GM11168 (cell line): ENCODE data around the gene PLEKHM1.

Experiments
- in situ Hi-C: fragments of 300-500 bp; cut with MboI; formaldehyde crosslinking; loops from one replicate; pipeline ENCODE4 v1.12.0; 2022; ENCODE audit warnings: low sequenced_read_pairs; ENCODE audit not compliant: unreplicated experiment

PLEKHM1 gene

DNA sequence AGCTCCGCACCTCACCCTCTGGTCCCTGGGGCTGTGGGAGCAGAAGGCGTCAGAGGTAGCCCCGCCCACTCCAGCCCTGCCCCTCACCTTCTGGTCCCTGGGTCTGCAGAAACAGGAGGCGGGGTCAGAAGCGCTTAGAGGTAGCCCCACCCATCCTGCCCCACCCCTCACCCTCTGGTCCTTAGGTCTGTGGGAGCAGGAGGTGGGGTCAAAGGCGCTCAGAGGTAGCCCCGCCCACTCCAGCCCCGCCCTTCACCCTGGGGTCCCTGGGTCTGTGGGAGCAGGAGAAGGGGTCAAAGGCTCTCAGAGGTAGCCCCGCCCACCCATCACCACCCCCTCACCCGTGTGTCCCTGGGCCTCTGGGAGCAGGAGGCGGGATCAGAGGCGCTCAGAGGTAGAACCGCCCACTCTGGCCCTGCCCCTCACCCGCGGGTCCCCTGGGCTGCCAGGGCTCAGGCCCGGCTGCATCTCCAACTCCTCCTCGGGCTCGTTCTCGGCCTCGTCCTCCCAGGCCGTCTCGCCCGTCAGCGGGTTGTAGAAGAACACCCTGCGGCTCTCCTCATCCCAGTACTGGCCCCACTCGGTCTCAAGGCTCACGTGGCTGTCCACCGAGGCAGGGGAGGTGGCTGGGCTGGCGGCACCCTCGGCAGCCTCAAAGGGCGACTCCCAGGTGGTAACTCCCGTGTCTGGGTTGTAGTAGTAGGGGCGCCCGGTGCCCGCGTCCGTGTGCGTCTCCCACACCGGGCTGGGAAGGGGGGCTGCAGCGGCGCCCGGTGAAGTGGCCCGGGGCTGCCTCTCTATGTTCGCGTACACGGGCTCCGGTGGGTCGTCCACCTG is 85.1 kb downstream of the PLEKHM1 start:
- in situ Hi-C loops = no loop called here

DNA sequence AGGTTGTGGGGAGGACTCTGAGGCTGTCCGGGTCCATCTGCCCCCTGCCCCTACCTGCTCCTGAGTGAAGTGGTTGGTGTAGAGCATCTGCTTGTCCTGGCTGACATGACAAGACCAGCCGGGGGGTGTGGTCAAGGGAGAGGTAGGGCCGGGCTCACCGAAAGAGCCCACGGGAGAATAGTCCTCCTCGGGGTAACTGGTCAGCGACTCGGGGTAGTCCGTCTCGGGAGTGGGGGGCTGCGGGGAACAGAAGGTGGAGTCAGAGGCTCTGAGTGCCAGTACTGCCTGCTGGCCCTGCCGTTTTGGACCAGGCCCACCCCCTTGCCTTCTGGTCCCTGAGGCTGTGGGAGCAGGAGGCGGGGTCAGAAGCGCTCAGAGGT is 85.7 kb downstream of the PLEKHM1 start:
- in situ Hi-C loops = no loop called here

DNA sequence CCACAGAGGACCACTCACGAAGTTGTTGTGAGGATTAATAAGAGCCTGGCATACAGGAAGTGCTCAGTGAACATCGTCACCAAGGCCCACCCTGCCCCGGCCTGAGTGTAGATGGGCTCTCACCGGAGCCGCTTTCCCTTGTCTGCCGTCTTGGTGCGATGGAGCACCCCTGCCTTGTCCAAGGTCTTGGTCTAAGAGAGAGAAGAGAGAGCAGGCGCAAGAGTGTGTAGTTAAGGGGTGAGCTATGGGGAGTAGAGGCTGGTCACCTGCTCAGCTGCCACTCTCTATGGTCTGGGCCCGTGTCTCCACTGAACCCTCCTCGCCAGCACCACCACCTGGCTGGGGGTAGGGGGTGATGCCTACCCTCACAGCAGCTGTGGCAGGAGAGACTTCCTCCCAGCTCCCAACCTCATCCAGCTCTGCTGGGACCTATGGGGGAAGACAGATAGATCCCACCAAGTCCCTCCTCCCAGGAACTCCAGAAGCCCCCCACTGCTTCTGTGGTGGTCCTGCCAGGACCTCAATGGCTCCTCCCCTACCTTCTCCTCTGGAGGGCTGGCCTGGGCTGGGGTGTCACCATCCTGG is 86.5 kb downstream of the PLEKHM1 start:
- in situ Hi-C loops = no loop called here

DNA sequence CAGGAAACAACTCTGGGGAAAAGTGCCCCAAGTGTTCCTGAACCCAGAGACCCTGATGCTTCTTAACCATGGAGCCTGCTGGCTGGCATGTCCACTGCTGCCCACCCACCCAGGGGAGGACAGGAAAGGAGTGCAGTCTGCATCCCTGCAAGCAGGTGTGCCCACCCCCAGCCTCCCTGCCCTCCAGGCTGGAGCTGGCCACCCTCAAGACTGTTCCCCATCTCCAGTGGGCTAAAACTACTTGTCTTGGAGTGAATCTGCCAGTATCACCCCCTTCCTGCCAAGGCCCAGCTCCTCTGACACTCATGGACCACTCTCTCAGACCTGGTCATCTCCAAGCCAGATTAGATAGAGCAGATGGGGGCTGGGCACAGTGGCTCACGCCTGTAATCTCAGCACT is 87.6 kb downstream of the PLEKHM1 start:
- in situ Hi-C loops = no loop called here

DNA sequence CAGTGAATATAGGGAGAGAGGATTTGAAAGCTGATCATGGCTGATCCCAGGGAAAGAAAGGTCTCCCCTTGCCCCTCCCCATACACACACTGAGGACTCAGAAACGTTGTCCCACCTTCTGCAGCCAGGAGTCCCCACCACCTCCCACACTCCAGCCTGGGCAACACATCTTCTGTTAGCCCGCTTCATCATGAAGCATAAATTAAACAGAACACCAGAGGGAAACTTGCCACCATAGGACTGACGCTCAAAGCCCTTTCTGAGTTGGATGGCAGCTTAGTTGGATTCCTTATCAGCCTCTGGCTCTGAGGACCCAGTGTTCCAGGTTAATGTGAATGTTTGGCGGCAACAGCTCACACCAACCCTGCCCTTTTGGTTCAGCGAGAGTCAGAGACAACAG is 91.7 kb downstream of the PLEKHM1 start:
- in situ Hi-C loops = no loop called here

DNA sequence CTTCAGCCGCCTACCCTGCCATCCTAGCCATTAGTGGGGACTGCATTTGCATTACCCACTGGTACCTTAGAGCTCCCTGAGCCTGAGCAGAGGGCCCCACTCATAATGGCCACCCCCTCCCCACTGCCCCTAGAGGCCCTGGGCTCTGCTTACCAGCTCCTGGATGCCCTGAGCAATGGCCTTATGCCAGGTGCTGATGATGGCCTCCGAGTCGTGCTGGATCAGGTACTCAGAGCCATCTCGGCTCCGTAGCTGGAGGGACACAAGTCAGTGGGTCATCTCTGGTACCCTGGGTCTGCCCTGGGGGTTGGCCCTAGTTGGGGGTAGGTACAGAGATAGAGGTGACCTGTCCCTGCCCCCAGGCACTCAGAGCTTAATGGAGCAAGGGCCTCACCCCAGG is 92.7 kb downstream of the PLEKHM1 start:
- in situ Hi-C loops = no loop called here

DNA sequence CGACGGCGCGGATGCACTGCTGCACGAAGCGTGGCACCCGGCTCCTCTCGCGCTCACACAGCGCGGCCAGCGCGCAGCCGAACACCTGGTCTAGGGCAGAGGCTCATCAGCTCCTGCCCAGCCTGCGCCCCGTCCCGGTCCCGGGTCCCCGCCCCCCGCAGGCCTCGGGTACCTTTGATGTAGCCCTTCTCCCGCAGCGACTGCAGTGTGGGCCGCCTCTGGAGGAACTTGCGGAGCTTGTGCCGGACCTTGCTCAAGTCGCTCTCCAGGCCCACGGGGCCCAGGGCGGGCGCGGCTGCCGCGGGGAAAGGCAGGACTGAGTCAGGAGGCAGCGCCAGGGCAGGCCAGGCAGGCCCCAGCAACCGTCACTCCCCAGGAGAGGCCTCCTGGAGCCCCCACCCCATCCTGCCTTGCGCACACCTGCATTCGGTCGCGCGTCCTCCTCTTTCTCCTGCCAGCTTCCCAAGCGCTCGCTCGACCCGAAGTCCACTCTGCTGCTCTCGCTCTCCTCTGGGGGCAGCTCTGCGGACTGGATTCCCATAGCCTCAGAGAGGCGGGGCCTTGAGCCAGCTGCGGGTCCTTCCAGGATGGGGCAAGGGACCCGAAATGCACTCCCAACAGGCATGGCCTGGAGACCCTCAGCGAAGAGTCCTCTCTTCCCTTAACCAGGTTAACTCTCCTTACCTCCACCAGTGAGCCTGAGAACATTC is 93.9 kb downstream of the PLEKHM1 start:
- in situ Hi-C loops = no loop called here

DNA sequence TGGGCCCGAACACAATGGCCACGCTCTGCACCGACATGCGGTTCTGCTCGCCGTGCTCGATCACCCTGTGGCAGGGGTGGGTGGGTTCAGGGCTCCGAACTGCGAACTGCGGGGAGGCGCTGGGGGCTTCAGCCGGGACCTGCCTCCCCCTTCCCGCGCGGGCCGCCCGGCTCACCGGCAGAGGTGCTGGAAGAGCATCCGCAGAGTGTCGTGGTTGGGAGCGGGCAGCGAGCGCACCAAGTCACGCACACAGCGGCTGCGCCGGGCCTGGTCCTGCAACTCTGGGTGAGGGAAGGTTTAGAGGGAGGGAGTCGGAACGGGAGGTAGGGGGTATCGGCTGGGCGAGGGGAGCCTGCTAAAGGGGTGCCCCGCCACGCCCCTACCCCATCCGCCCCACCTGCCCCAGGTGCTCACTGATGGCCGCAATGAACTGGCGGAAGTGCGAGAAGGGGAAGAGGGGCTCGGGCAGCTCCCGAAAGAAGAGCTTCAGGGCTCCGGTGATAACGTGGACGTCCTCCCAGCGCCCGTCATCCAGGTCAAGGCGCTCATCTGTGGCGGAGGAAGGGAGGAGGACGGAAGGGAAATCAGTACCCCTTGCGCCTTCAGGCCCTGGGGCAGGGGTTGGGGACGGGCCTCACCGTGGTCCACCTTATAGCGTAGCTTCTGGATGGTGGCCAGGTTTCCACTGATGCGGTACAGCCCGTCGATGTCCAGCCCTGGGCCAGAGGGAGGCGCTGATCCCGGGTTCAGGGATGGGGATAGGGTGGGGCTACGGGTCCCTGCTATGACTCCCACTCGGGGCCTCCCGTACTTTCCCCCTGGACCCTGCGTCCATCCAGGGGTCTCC is 94.7 kb downstream of the PLEKHM1 start:
- in situ Hi-C loops = no loop called here

DNA sequence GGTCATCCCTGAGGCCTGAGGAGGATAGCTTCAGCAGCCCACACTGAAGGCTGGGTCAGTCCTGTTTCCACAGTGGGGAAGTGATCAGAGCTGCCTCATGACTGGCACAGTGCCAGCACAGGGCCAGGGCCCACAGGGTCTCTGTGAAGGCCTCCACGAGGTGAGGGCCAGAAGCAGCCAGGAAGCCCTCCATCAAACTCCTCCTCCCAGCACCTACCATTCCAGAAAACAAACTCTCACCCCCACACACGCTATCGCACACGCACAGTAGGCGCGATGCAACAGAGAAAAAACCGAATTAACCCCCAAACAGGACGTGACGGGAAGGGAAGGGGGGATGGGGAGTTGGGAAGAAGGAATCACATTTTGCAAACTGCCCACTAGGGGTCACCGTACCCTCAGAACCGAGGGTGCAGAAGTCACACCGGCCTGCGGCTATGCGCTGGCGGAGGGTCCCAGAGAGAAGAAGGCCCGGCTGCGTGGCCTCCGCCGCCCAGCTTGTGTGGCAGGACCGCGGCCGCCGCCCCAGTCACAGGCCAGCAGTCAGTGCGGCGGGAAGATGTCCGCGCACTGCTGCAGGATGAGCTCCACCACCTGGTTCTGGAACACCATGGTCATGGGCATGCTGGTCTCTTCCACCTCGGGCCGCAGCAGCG is 95.5 kb downstream of the PLEKHM1 start:
- in situ Hi-C loops = no loop called here

DNA sequence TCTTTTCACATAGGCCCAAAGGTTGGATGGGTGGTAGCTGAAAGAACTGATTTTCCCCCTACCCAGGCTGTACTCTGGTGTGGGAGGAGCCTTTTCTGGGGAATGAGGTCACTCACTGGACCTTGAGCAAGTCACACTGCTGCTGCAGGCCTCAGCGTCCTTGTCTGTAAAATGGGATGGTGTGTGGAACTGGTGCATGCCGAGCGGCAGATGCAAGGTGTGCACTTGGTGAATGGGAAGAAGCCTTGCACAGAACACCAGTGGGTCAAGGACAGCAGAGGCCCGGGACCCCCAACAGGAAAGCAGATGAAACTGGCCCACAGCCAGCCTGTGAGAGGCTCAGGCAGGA is 96.0 kb downstream of the PLEKHM1 start:
- in situ Hi-C loops = no loop called here

DNA sequence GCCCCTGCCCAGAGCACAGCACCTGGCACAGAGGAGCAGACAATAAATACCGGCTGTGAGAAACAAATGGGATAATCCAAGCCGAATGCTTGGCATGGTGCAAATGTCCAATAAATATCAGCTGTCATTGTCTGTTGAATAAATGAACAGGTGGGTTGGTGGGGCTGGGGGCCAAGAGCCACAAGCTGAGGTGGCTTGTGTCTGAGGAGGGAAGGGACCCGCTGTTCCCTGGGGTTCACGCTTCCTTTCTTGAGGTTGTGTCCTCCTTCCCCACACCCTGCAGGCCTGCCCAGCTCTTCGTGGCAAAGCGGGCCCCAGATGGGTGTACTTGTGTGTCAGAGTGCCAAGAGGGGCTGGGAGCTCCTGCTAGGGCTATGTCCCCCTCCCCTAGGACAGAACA is 96.4 kb downstream of the PLEKHM1 start:
- in situ Hi-C loops = no loop called here

DNA sequence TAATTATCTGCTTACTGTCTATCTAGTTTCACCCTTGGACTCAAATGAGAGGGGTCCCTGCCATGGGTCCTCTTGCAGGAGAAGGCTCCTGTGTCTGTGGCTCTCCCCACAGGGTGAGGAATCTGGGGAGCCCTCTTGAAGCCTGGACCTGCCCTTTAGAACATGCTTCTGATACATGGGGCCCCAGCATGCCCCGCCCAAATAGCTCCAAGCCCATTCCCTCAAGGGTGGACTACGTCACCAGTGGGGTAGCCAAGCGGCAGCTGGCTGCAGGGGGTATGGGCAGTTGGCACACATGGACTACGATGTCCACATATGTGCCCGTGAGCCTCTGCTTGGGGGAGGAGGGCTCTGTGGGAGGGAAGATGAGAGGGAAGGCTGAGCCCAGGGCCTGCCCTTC is 97.1 kb downstream of the PLEKHM1 start:
- in situ Hi-C loops = no loop called here

DNA sequence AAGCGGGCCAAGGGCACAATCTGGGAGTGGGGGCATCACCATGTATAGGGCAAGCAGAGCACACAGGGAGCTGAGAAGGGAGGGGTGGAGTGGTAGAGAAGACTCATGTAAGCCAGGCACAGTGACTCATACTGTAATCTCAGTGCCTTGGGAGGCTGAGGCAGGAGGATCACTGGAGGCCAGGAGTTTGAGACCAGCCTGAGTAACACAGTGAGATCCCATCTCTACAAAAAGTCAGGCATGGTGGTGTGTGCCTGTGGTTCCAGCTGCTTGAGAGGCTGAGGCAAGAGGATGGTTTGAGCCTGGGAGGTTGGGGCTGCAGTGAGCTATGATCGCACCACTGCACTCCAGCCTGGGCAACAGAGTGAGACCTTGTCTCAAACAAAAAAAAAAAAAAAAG is 98.6 kb downstream of the PLEKHM1 start:
- in situ Hi-C loops = no loop called here

DNA sequence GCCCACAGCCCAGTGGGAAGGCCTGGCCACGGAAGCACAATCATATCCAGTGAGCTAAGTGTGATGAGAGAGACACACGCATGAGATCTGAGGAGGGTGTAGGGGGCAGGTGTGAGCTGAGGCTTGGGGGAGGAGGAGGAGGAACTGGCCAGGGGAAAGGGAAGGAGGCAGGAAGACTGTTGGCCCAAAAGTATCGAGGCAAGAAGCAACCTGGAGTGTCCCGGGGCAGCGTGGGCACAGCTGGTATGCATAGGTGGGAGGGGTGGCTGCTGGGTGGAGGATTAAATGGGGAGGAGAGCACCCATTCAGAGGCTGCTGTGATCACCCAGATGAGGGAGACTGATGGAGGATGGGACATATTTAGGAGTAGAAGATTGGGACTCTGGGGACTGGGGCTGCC is 99.2 kb downstream of the PLEKHM1 start:
- in situ Hi-C loops = no loop called here

DNA sequence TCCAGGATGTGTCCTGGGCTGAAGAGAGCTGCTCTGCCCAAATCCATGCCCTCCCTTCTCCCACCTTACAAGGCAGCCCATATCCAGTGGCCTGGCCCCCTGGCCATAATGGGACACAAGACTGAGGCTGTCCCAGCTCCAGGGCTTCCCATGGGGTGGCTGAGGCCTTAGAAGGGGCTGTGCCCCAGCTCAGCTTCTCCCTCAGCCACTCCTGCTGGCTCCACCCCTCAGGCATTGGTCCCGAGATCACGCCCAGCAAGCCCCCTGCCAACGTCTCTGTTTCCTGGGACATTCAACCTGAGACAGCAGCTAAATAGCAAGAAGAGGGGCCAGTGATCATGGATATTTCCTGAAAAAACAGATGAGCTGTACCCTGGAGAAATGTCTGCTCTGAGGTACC is 101.2 kb downstream of the PLEKHM1 start:
- in situ Hi-C loops = loop anchor here (5.0 kb wide), 1 partner anchor 112 kb away; no protein-coding TSS in a partner anchor

DNA sequence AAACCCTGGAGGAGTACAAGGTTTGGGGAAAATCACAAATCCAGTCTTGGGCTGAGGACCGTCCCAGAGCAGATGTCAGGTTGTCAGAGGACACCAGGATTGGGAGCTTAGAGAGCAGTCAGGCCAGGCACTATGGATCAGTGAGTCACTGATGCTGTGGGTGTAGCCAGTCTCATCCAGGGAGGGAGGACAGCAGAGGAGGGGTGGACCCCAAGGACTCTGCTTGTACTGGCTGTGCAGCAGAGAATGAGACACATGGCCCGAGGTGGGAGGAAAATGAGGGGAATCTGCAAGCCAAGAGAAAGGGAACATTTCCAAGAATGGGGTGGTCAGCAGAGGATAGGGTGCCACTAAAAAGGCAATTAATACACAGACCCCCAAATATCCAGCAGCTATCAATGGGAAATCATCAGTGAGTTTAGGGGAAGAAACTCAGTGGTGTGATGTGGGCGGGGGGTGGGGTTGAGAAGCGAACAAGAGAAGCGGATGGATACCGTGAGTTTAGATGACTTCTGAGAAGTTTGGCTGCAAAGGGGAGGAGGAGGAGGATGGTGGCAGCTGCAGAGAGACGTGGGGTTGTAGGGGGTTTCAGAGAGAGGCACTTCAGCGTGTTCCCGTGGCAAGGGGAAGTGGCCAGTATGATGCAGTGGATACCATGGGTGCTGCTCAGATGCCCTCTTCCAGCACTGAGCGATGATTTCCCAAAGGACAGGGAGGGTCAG is 101.8 kb downstream of the PLEKHM1 start:
- in situ Hi-C loops = loop anchor here (5.0 kb wide), 1 partner anchor 111 kb away; no protein-coding TSS in a partner anchor

DNA sequence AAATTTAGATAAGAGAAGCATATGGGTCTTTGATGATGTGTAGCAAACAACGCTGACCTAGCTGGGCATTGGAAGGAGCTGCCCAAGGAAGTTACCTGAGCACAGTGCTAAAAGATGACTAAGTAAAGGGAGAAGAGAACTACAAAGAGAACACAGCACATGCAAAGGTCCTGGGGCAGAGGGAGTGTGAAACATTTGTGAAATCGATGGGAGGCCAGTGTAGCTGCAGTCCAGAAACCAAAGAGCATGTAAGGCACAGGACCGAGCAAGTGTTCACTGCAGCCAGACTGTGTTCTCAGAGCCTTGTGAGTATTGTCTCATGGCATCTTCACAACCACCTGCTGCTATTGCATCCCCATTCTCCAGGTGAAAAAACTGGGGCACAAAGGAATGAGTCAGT is 102.8 kb downstream of the PLEKHM1 start:
- in situ Hi-C loops = loop anchor here (5.0 kb wide), 1 partner anchor 110 kb away; no protein-coding TSS in a partner anchor

DNA sequence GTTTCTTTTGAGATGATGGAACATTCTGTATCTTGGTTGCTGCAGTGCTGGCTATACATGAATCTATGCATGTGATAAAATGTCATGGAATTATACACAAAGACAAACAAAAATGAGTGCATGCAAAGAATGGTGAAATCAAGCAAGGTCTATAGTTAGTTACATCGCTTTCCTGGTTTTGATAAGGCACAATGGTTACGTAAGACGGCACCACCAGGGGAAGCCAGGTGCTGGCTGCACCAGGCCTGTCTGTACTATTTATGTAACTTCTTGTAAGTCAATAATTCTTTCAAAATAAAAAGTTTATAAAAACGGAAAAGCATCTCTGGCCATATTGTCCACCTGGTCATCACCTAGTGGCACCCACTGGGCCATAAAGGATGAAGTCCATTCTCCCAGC is 104.3 kb downstream of the PLEKHM1 start:
- in situ Hi-C loops = loop anchor here (5.0 kb wide), 1 partner anchor 109 kb away; no protein-coding TSS in a partner anchor
